Liver (tissue), 9 donors: Measurements from ENCODE around the gene LIPC. TPM values are rescaled to one million over a fixed set of nuclear protein-coding genes. Genes with fewer than 3 reads are reported as not detected.

Source experiments
- DNase-seq: peaks from one replicate; pipeline ENCODE4 v3.0.0-alpha.2; 2017; ENCODE audit warnings: low spot score
- H3K27ac ChIP-seq, 2 donors: one replicate each; pipeline ENCODE4 v1.7.0; 2013; ENCODE audit warnings: inconsistent platforms in 2 of 2, low read length in 2 of 2, control low read depth in 1 of 2, low read depth in 1 of 2, mild to moderate bottlenecking in 1 of 2
- H3K27me3 ChIP-seq, 4 donors: one replicate each; pipeline versions ENCODE4 v1.6.1 to v1.7.0; 2013; ENCODE audit warnings: low read length in 3 of 4, inconsistent platforms in 1 of 4, mild to moderate bottlenecking in 1 of 4, moderate library complexity in 1 of 4; ENCODE audit not compliant: control insufficient read depth in 4 of 4, insufficient read depth in 4 of 4
- H3K36me3 ChIP-seq, 4 donors: one replicate each; pipeline versions ENCODE4 v1.6.1 to v1.7.0; 2013; ENCODE audit warnings: low read length in 3 of 4, mild to moderate bottlenecking in 3 of 4, low read depth in 1 of 4, moderate library complexity in 1 of 4; ENCODE audit not compliant: control insufficient read depth in 4 of 4, insufficient read depth in 3 of 4
- H3K4me1 ChIP-seq, 4 donors: one replicate each; pipeline versions ENCODE4 v1.6.1 to v1.7.0; 2013; ENCODE audit warnings: low read length in 3 of 4, mild to moderate bottlenecking in 3 of 4, moderate library complexity in 1 of 4; ENCODE audit not compliant: control insufficient read depth in 4 of 4, insufficient read depth in 4 of 4
- H3K4me3 ChIP-seq, 3 donors: one replicate each; pipeline versions ENCODE4 v1.6.1 to v1.7.0; 2013; ENCODE audit warnings: low read length in 3 of 3, control low read depth in 1 of 3, low read depth in 1 of 3, mild to moderate bottlenecking in 1 of 3
- H3K9ac ChIP-seq, 2 donors: one replicate each; pipeline ENCODE4 v1.7.0; 2013; ENCODE audit warnings: low read length in 2 of 2, mild to moderate bottlenecking in 2 of 2, moderate library complexity in 2 of 2, control low read depth in 1 of 2, low read depth in 1 of 2
- H3K9me3 ChIP-seq, 4 donors: one replicate each; pipeline versions ENCODE4 v1.6.1 to v1.7.0; 2013; ENCODE audit warnings: low read length in 3 of 4; ENCODE audit not compliant: control insufficient read depth in 4 of 4
- ATF3 ChIP-seq: IDR thresholded peaks from 2 replicates; pipeline ENCODE4 v1.6.1; 2016; ENCODE audit warnings: antibody characterized with exemption
- EGR1 ChIP-seq, 2 donors: IDR thresholded peaks; 2 replicates each; pipeline ENCODE4 v1.6.1; 2016 to 2018; ENCODE audit warnings: antibody characterized with exemption in 2 of 2, low read depth in 2 of 2
- FOXA1 ChIP-seq: IDR thresholded peaks from 2 replicates; pipeline ENCODE4 v1.6.1; 2016; ENCODE audit warnings: antibody characterized with exemption
- FOXA2 ChIP-seq: IDR thresholded peaks from 2 replicates; pipeline ENCODE4 v1.6.1; 2016; ENCODE audit warnings: antibody characterized with exemption
- GABPA ChIP-seq, 2 donors: IDR thresholded peaks in 1 of 2; conservative IDR thresholded peaks in 1 of 2; 2 replicates each; pipeline ENCODE4 v1.6.1; 2016; ENCODE audit warnings: antibody characterized with exemption in 2 of 2, mild to moderate bottlenecking in 1 of 2, moderate library complexity in 1 of 2
- HNF4A ChIP-seq, 2 donors: conservative IDR thresholded peaks; 2 replicates each; pipeline ENCODE4 v1.6.1; 2016; ENCODE audit warnings: antibody characterized with exemption in 2 of 2, mild to moderate bottlenecking in 2 of 2
- HNF4G ChIP-seq: IDR thresholded peaks from 2 replicates; pipeline ENCODE4 v1.6.1; 2016; ENCODE audit warnings: antibody characterized with exemption
- JUND ChIP-seq, 2 donors: IDR thresholded peaks; 2 replicates each; pipeline ENCODE4 v1.6.1; 2016; ENCODE audit warnings: antibody characterized with exemption in 2 of 2
- NR2F2 ChIP-seq: IDR thresholded peaks from 2 replicates; pipeline ENCODE4 v1.6.1; 2016; ENCODE audit warnings: antibody characterized with exemption
- SP1 ChIP-seq: IDR thresholded peaks from 2 replicates; pipeline ENCODE4 v1.6.1; 2018; ENCODE audit warnings: antibody characterized with exemption, mild to moderate bottlenecking
- TAF1 ChIP-seq: conservative IDR thresholded peaks from 2 replicates; pipeline ENCODE4 v1.6.1; 2016; ENCODE audit warnings: antibody characterized with exemption, mild to moderate bottlenecking
- YY1 ChIP-seq: IDR thresholded peaks from 2 replicates; pipeline ENCODE4 v1.6.1; 2016; ENCODE audit warnings: antibody characterized with exemption, mild to moderate bottlenecking
- WGBS: extraction: QIAGEN DNeasy Blood & Tissue Kit; methylation state at CpG from one replicate; pipeline ENCODE4 v1.1.7; 2013; 5-methylcytosine and 5-hydroxymethylcytosine counted together
- polyA plus RNA-seq, 2 donors: library from polyadenylated mRNA; stranded (reverse) in 1 of 2; unstranded in 1 of 2; fragments of 200-250 nt in 1 of 2; fragments of >200 nt in 1 of 2; fragmentation: Nextera tagmentation in 1 of 2; extraction: Ambion mirVana in 1 of 2; gene quantifications; one replicate each; pipeline versions ENCODE4 v1.2.1 to v1.2.3, GENCODE V29; 2013 to 2015
- total RNA-seq, 2 donors: library from RNA; depleted of rRNA; stranded (reverse); fragments of >200 nt; gene quantifications; one replicate each; pipeline ENCODE4 v1.2.3, GENCODE V29; 2014
- TF ChIP-seq, protein P1 (sequence below): IDR thresholded peaks from 2 replicates; pipeline ENCODE4 v1.6.1; 2016; ENCODE audit warnings: antibody characterized with exemption
- TF ChIP-seq, protein P2 (sequence below): IDR thresholded peaks from 2 replicates; pipeline ENCODE4 v1.6.1; 2016; ENCODE audit warnings: antibody characterized with exemption, mild to moderate bottlenecking
- TF ChIP-seq, protein P3 (sequence below): IDR thresholded peaks from 2 replicates; pipeline ENCODE4 v1.6.1; 2016; ENCODE audit warnings: antibody characterized with exemption
- donor health status: healthy.
- donor health status: healthy.
- donor health status: healthy.
- donor health status: healthy.
- donor health status: healthy.

Gene LIPC
- total and polyA plus RNA-seq, 4 donors: 60.1 to 268 (median 131) TPM

DNA sequence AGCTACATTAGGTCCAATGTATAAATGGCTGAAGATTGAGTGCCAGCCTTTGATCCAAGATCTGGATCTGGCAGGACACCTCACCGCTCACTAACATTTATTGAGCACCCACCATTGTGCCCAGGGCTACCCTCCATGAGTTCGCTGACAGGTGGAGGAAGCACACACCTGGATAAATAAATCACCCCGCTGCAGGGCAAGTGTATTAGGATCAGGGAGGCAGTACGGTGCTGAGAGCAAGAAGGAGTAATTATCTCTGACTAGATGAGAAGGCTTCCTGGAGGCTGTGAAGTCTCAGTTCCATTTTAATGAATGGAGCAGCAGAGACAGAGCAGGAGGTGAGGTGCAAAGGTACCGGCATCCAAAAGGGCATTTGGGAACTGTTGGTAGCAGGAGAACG lies 104.1 kb downstream of the LIPC start:
- Histone ChIP-seq H3K27ac (no peak overlapping the region), H3K36me3 (peaks cover 3 to 12% (median 10%) of the 10 kb centered on the region in 4 donors), H3K9me3 (no peaks in the 10 kb centered on the region), H3K9ac (no peak overlapping the region), H3K27me3 (no peaks in the 10 kb centered on the region), H3K4me1 (no peaks in the 10 kb centered on the region), H3K4me3 (no peak overlapping the region)
- WGBS: 89% methylated on average over 6 of the region's 6 CpGs
- DNase-seq: no peak
- TF ChIP-seq JUND (IDR thresholded peaks at IDR 0.05): no peak
- no peak for TF ChIP-seq ATF3
- TF ChIP-seq HNF4G: no peak
- TF ChIP-seq FOXA2: no peak
- no peak for TF ChIP-seq HNF4A (conservative IDR thresholded peaks at IDR 0.05)
- no peak for TF ChIP-seq GABPA (IDR thresholded peaks at IDR 0.05 in 1 of 2, conservative IDR thresholded peaks at IDR 0.05 in 1 of 2)
- TF ChIP-seq NR2F2: no peak
- TF ChIP-seq FOXA1: no peak
- TF ChIP-seq, protein P1, sequence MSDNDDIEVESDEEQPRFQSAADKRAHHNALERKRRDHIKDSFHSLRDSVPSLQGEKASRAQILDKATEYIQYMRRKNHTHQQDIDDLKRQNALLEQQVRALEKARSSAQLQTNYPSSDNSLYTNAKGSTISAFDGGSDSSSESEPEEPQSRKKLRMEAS: no peak
- TF ChIP-seq, protein P2, sequence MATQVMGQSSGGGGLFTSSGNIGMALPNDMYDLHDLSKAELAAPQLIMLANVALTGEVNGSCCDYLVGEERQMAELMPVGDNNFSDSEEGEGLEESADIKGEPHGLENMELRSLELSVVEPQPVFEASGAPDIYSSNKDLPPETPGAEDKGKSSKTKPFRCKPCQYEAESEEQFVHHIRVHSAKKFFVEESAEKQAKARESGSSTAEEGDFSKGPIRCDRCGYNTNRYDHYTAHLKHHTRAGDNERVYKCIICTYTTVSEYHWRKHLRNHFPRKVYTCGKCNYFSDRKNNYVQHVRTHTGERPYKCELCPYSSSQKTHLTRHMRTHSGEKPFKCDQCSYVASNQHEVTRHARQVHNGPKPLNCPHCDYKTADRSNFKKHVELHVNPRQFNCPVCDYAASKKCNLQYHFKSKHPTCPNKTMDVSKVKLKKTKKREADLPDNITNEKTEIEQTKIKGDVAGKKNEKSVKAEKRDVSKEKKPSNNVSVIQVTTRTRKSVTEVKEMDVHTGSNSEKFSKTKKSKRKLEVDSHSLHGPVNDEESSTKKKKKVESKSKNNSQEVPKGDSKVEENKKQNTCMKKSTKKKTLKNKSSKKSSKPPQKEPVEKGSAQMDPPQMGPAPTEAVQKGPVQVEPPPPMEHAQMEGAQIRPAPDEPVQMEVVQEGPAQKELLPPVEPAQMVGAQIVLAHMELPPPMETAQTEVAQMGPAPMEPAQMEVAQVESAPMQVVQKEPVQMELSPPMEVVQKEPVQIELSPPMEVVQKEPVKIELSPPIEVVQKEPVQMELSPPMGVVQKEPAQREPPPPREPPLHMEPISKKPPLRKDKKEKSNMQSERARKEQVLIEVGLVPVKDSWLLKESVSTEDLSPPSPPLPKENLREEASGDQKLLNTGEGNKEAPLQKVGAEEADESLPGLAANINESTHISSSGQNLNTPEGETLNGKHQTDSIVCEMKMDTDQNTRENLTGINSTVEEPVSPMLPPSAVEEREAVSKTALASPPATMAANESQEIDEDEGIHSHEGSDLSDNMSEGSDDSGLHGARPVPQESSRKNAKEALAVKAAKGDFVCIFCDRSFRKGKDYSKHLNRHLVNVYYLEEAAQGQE: no peak
- no peak for TF ChIP-seq YY1
- no peak for TF ChIP-seq SP1
- no peak for TF ChIP-seq TAF1
- TF ChIP-seq, protein P3, sequence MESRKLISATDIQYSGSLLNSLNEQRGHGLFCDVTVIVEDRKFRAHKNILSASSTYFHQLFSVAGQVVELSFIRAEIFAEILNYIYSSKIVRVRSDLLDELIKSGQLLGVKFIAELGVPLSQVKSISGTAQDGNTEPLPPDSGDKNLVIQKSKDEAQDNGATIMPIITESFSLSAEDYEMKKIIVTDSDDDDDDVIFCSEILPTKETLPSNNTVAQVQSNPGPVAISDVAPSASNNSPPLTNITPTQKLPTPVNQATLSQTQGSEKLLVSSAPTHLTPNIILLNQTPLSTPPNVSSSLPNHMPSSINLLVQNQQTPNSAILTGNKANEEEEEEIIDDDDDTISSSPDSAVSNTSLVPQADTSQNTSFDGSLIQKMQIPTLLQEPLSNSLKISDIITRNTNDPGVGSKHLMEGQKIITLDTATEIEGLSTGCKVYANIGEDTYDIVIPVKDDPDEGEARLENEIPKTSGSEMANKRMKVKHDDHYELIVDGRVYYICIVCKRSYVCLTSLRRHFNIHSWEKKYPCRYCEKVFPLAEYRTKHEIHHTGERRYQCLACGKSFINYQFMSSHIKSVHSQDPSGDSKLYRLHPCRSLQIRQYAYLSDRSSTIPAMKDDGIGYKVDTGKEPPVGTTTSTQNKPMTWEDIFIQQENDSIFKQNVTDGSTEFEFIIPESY: no peak
- no peak for TF ChIP-seq EGR1 (IDR thresholded peaks at IDR 0.05; ENCODE audit: low read depth in 2 of 2)

DNA sequence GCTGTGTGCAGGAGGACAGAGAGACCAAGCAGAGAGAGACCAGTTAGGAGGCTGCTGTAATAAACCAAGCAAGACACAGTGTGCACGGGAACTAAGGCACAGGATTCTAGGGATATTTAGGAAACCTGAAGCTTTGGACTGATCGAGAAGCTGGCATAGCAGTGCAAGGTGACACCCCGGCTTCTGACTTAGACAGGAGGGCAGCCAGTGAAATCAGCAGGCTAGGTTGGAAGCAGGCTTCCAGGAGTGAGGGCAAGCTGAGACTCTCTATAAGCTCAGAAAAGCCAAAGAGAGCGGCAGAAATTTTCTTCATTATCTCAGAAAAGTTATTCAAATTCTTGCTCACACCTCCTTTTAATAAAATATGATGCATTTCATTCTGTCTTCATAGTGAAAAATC lies 104.6 kb downstream of the LIPC start:
- WGBS: 94% methylated on average over 4 of the region's 4 CpGs
- Histone ChIP-seq H3K9ac (no peak overlapping the region), H3K27ac (no peak overlapping the region), H3K9me3 (no peaks in the 10 kb centered on the region), H3K27me3 (no peaks in the 10 kb centered on the region), H3K36me3 (peaks cover 3 to 12% (median 10%) of the 10 kb centered on the region in 4 donors), H3K4me1 (no peaks in the 10 kb centered on the region), H3K4me3 (no peak overlapping the region)
- DNase-seq: no peak
- no peak for TF ChIP-seq ATF3
